T-helper 1 cell treated with Interleukin-12 subunit alpha and Interleukin-12 subunit beta and Interleukin-4 antibody, amounts not matched to agents 30 ng/mL and 1 ng/mL, for 36 hours (primary cell): Measurements from ENCODE around the gene CASK. TPM values are rescaled to one million over a fixed set of nuclear protein-coding genes. Genes with fewer than 3 reads are reported as not detected.

ENCODE experiments used
- intact Hi-C: fragments of 100-400 bp; cut with micrococcal nuclease; formaldehyde crosslinking; loops from one replicate; pipeline ENCODE4 v1.15.1; 2024
- total RNA-seq: library from RNA; stranded (reverse); gene quantifications from 2 replicates; pipeline ENCODE4 v1.2.3, GENCODE V29; 2022

Gene CASK
- total RNA-seq, 1 donor from 2014 or later, result 36.5 TPM

DNA sequence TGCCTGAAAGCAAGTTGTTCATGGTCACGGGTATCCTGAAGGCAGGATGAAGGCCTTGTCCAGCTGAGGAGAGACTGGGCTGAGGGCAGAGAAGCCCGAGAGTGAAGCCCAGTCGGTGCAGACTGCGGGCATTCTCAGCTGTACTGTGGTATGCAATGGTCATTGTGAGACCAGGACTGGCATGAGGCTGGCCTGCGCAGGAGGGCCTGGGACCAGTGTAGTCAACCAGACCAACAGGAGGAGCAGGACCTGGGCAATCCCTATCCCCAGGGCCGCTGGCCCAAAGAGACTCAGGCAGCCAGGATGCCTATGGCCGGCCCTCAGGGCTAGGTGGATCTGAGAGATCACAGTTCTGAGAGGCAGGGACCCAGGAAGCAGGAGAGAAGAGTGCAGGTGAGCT lies 394.6 kb downstream of the CASK start:
- intact Hi-C loops, result no loop called here

DNA sequence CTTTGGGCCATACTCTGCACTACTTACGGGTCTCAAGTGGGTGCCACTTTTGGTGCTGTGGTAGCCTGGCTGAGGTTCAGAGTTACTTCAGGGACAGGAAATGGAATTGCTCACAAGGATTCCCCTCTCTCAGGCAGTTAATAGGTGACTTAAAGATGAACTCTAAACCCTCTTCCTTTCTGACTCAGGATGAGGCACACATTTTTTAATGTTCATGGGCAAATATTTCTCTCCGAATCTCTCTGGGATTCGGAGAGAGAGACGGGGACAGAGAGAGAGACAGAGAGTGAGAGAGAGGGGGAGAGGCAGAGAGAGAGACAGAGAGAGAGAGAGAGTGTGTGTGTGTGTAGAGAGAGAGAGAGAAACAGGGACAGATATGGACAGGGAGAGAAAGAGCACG lies 396.4 kb downstream of the CASK start:
- intact Hi-C loops, result no loop called here

DNA sequence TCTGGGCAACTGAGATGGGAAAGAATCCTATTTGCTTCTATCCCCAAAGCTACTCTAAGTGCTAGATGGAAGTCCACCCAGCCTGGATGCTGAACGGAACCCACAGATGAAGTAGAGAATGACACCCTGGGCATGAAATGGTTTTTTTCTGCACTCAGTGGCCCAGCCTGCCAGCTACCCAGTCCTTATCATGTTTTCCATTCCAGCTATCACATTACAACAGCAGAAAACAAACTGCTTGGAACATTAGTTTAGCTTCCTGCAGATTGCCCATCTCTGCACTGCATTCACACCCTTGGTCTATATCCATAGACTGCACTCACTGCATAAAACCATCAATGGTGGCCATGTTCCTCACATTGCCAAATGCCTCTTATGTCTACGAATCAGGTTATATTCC lies 397.1 kb downstream of the CASK start:
- intact Hi-C loops, result no loop called here

DNA sequence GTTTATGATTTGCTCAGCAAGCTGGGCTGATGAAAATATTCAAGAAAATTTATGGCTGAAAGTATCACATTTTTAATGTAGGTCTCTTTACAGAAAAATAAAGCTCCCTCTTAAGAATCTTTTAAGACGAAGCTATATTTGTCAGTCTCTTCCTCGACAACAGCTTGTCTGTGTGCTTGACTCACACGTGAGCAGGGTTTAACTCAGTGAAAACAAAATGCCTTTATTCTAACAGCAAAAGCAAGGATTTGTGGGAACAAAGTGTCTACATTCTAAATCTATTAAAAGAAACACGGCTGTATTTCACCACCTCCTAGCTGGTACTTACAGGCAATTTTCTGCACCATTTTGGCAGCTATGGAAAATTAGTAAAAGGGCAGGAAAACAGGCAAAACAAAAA lies 400.7 kb downstream of the CASK start:
- intact Hi-C loops, result no loop called here

DNA sequence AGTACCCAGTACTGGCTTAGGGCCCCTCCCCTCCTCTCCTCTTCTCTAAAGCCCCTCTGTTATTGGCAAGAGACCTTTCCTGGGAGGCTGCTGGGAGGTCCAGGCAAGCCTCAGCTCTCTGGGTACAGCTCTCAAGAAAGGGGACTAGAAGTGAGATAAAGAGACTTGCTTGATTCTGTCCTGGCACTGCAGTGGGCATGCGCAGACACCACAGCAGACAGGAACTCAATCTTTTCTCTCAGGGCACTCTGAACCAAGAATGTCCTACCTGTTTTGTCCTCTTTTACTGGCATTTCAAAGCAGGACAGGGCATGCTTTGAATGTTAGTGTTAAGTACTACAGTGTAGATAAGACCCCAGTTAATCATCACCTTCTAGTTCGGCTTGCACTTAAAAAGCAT lies 401.3 kb downstream of the CASK start:
- intact Hi-C loops, result no loop called here

DNA sequence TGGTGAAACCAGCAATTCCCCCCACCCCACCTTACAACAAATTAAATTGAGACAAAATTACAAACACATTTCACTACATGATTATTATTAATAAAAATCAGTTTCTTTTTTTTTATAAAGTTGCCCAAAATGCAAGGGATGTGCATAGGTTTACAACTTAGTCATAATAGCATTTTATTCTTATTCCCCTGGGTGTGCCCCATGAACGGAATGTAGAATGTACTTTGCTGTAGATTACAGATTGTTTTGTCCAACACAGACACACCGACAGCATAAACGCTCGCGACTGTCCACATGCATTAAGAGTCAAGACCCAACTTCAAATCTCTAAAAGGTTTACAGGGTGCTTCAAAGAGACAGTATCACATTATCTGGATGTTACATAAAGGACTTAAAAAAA lies 403.9 kb downstream of the CASK start:
- intact Hi-C loops, result no loop called here

DNA sequence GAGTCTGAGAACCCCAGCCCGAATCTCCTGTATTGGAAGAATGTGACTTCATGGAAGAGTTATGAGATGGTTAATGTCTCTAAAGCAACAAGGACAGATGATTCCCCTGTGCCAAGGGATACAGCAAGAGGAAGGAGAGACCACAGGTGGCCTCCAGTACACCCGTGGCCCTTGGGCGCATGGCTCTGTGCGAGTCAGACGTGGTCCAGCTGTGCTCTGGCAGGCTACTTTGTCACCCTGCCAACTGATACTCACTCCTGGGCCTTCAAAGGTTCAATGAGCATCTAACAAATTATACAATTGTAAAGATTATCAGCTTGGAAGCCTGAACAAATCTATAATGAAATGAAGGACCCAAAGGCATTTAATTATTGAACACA lies 404.5 kb downstream of the CASK start:
- intact Hi-C loops, result no loop called here

DNA sequence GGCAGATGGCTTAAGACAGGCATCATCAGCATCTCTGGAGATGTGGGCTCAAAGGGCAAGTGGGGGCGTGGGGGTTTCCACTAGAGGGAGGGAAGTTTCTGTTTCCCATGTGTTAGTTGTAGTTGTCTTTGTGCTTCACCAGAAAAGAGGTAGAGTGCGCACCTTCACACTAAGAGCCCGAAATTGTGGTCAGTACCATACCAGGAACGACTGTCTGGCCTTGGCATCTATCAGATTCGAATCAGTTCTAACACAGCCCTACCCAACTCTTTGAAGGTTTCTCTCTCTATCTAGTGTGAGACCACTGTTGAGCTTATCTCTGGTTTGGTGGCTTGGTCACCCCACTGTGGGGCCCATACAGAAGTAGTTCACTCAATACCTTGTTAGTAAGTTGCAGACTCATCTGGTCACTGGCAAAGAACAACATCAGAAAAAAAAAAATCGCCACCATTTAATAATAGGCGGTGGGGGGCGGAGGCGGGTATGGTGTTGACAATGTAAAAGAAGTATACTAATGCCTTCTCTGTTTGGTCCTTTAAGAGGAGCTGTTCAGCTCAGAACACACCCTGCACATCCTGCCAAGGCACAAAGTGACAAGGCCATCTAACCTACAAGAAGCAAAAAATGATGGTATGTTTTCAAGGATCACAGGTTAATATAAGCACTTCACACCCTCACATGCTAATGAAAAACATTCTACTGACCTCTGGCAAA lies 405.1 kb downstream of the CASK start:
- intact Hi-C loops, result no loop called here

DNA sequence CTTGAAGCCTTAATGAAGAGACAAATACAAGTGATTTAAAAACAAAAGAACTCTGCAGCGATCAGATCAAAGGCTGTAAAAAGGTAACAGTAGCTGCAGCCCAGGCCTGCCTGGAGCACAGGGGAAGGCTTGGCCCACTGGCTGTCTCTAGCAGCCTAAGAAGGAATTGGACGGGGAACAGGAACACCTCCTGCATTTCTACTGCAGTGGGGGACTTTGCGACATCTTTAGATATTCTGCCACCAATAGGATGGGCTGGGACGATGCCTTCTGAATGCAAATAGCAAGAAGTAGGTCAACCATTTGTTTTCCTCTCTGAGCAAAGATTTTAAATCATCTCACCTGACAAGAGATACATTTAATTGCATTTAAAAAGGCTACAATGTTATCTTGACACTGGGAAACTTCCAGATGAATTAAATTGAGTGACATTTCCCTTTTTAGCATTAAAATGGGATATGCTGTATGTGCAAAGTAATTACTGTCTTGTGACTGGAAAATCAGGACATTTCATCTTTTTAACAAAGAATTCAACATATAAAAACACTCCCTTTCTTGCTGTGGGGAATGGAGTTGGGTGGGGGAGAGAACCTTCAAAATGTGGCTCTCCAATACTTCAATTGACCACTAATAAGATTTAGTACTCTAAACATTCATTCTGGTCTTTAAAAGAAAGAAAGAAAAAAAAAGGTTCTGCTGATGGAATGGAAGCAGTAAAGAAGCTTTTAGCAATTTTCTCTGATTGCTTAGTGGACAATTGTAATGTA lies 406.2 kb downstream of the CASK start:
- intact Hi-C loops, result no loop called here

DNA sequence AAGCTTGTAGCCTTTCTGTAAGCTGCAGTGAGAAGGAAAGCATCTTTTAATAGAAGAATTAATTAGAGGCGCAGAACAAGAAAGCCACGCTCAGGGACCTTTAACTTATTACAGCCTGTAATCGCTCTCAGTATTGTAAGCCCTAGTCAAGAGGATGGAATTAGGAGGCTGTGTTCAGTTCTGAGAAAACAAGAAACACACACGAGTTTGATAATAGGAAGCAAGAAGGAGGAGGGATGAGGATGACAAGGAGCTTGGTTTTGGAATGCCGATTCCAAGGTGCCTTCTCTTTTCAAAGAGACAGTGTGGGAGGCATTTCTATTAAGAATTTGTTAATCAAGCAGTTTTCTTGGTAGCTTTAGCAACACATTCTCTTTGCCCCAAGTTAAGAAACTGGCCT lies 406.9 kb downstream of the CASK start:
- intact Hi-C loops, result no loop called here

DNA sequence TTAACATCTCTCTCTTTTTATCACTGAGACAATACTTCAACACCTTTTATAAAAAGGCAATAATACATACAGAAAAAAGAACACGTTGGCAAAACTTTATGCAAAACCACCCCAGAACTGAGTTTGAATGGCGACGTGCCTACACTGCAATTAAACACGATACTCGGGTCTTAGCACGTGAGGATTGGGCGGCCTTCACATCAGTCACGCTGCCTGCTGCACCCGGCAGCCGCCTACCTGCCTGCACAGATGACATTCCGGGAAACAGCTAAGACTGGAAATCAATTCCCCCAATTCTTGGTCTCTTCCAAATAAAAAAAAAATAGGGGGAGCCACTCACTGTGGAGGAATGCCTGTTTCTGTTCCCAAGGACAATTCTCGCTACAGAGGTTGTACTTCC lies 408.0 kb downstream of the CASK start:
- intact Hi-C loops, result no loop called here

DNA sequence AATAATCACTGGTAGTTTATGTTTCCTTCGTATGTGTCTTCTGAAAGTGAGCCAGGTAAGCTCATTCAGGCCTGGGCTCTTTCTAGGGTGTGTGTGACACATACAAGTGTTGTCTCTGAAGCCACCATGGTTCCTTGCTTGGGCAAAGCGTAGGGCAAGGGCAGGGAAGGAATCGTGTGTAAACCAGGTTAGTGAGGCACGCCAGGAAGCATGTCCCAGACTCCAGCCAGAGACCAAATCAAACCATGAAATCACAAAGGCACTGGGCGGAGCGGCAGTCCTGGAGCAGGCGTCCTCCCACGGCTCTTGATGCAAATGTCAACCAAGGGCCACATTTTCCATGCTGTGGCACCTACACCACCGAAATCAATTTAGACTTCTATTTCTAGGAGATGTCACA lies 409.2 kb downstream of the CASK start:
- intact Hi-C loops, result loop anchor here (5.0 kb wide), 2 partner anchors 182 to 332 kb away; partner anchors contain the start of gene DDX3X

DNA sequence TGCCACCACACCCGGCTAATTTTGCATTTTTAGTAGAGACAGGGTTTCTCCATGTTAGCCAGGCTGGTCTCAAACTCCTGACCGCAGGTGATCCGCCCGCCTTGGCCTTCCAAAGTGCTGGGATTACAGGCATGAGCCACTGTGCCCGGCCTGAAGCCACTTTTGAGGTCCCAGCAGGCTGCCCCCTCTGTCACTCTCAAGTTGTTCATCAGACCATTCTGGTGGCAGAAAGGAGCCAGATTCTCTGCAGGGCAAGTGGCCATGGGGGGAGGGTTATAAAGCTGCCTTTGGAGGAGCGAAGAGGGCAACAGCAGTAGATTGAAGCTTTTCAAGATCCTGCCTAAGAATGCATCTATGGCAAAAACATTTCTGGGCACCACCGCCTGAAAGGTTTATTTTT lies 410.5 kb downstream of the CASK start:
- intact Hi-C loops, result loop anchor here (2.0 to 5.0 kb wide), 4 partner anchors 44 to 331 kb away; partner anchors contain the start of gene DDX3X

DNA sequence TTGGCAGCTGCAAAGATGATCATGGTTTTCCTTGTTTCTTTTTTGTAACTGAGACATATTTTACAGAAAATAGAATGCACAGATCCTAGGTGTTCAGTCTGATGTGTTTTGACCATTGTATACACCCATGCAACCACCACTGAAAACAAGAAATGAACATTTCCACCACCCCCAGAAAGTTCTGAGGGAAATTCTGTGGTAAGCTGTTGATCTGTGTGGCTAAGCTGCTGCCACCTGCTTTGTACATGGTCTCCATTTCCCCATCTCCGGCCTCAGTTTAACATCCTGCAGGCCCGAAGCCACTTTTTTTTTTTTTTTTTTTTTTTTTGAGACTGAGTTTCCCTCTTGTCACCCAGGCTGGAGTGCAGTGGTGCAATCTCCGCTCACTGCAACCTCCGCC lies 411.0 kb downstream of the CASK start:
- intact Hi-C loops, result loop anchor here (2.0 to 5.0 kb wide), 4 partner anchors 44 to 330 kb away; partner anchors contain the start of gene DDX3X

DNA sequence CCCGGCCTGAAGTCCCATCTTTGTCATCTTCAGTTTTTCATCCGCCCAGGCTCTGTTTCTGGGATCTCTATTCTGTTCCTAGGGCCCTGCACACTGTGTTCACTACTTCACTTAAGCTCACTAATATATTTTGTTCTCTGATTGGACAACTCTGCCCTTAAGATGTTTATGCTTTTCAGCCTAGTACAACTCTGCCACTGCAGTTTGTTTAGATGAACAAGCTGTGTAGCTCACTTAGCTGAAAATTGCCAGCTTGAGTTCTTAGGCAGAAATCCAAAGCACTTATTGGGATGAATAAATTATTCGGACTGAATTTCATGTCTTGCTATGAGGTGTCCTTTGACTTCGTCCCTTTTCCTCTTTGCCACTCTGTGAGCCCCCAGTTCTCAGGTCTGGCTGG lies 415.4 kb downstream of the CASK start:
- intact Hi-C loops, result no loop called here

DNA sequence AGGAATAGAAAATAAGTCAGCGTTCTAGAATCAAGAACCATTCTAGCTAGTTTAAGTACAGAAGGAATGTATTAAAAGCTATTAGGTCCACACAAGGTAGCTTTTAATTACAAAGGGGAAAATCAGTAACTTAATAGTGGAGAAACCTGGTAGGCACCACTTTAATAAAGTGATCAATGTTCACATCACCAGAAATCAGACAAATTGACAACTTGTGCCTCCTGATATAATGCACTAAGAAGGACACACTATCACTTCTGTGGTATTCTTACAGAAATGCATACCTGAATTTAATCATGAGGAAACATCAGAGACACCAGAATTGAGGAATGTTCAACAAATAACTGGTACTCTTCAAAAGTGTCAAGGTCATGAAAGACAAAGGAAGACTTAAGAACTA lies 421.4 kb downstream of the CASK start:
- intact Hi-C loops, result no loop called here

DNA sequence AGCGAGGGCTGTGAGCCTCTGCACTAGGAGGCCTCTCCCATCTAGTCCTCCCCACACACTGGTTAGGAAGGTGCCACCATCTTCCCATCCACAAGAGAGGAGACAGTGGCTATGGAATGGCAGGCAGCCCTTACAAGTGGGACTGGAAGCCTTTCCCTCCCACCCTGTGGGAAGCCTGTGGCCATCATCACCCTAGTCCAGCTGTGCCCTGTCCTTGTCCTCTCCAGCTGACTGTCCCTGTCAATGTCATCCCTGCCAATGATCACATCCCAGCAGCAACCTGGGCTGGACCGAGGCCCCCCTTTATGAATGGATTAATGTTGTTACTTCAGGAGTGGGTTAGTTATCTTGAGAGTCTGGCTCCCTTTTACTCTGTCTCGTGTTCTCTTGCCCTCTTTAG lies 423.4 kb downstream of the CASK start:
- intact Hi-C loops, result no loop called here

DNA sequence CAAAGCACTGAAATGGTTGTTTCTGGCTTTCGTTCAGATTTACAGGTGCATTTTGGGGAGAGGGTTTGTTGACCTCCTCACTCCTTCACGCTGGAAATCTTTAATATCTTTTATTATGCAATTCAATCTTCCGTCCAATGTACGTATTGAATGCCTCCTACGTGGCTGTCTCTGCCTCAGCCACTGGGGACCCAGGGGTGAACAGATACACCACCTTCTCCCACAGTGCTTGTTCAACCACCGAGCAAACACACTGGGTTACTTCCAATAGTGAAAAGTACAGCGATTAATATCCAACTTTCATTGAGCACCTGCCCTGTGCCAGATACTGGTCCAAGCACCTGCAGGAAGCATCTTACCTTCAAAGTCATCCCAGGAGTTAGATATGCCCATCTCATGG lies 424.2 kb downstream of the CASK start:
- intact Hi-C loops, result no loop called here

DNA sequence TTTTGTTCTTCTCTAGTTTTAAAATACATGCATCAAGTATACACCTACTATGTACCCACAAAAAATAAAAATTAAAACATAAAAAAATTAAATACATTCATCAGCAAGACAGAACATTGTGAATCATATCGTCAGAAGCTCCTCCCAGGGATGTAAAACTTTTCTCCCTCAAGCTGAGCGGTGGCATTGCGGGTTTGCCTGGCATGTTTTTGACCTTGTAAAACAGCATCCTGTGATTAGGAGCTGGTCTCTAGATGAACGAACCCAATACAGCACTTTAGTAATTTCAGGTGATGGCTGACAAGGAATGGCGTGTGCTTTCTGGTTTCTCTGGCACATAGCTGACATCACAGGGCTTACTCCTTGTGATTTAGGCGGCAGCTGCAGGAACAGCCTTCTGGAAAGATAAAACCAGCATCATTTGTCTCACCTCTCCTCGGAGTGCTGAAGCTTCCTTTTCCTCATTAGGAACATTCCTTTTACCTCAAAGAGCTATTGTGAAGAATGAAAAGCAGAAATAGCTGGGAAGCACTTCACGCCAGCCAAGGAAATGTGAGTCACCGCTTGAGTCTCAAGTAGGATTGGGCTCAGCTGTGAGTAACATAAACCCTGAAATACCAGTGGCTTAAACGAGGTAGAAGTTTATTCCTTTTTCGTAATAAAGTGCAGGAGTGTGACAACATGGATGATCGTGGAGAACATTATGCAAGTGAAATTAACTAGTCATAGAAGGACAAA lies 431.9 kb downstream of the CASK start:
- intact Hi-C loops, result no loop called here

DNA sequence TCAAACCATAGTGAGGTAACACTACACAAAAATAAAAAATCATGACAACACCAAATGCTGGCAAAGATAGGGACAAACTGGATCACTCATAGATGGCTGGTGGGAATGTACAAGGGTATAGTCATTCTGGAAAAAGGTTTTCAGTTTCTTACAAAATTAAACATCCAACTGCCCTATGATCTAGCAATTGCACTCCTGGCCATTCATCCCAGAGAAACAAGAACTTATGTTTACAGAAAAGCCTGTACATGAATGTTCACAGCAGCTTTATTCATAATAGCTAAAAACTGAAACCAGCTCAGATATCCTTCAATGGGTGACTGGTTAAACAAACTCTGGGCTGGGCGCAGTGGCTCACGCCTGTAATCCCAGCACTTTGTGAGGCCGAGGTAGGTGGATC lies 432.9 kb downstream of the CASK start:
- intact Hi-C loops, result no loop called here

DNA sequence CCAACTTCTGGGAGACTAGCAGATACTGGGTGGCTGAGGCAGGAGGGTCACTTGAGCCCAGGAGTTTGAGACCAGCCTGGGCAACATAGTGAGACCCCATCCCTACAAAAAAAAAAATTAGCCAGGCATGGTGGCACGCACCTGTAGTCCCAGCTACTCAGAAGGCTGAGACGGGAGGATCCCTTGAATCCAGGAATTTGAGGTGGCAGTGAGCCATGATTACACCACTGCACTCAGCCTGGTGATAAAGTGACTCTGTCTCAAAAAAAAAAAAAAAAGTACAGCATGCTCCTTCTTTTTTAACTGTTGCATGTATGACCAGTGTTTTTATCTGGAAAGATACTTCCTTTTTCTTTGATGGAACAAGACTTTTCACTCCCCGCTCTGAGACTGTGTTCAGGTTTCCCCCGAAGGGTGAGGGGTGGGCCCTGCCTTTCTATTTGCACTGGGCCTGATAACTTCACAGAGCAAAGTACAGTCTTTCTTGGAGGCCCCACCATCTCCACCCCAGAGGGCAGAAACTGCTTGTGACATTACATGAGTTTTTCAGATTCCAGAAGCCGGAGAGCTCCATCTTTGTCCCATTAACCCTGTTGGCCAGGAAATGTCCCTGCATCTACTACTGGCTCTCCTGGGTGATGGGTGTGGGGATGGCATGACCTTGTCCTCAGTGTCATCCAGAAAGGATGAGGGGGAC lies 441.1 kb downstream of the CASK start:
- intact Hi-C loops, result no loop called here
